Stimulated activated CD8-positive, alpha-beta memory T cell treated with anti-CD3 and anti-CD28 coated beads, Interleukin-12 subunit alpha, Interleukin-12 subunit beta, amount 100 ng/mL, for 4 hours (primary cell): Measurements from ENCODE around the gene PCGF3.
"Not testable (repeated sequence)": the region's sequence is repeated elsewhere in the genome, so short reads cannot be mapped to it uniquely, and the experiment has no call there.

Experiments
- DNase-seq: peaks from one replicate; pipeline ENCODE4 v3.0.0-alpha.2; 2020; ENCODE audit warnings: low read depth

The PCGF3 gene

GRCh38 chr4:668219-668618 lies 37.4 kb upstream of the PCGF3 start:
- not testable (repeated sequence) for DNase-seq

- not testable (repeated sequence) for DNase-seq
Observed at GRCh38 chr4:669806-670559, 35.6 kb upstream of the PCGF3 start.

- no peak for DNase-seq
Observed at GRCh38 chr4:671769-672168, 33.9 kb upstream of the PCGF3 start.

GRCh38 chr4:673349-674091 lies 32.1 kb upstream of the PCGF3 start:
- DNase-seq = no peak

GRCh38 chr4:674172-675035 lies 31.2 kb upstream of the PCGF3 start, which contains the start of the genes ATP5ME and MYL5:
Gene ATP5ME (minus strand): TSS chr4:674276. CDS start chr4:674247, 29 bp downstream.
Gene MYL5 (plus strand): TSS chr4:674542. CDS start chr4:678027, 3,485 bp downstream.
- peak; percentile 99 for DNase-seq

- DNase-seq = no peak
Observed at GRCh38 chr4:675036-675882, 30.4 kb upstream of the PCGF3 start.

- no peak for DNase-seq
Observed at GRCh38 chr4:675980-676870, 29.4 kb upstream of the PCGF3 start.

GRCh38 chr4:676871-677235 lies 28.8 kb upstream of the PCGF3 start:
- no peak for DNase-seq

GRCh38 chr4:677431-678293 lies 28.0 kb upstream of the PCGF3 start:
- no peak for DNase-seq

GRCh38 chr4:678331-679103 lies 27.1 kb upstream of the PCGF3 start:
- no peak for DNase-seq

- DNase-seq = no peak
Observed at GRCh38 chr4:679104-679481, 26.5 kb upstream of the PCGF3 start.

GRCh38 chr4:679629-680028 lies 26.0 kb upstream of the PCGF3 start:
- DNase-seq = no peak

GRCh38 chr4:680091-680490 lies 25.5 kb upstream of the PCGF3 start:
- no peak for DNase-seq

GRCh38 chr4:680551-680927 lies 25.1 kb upstream of the PCGF3 start:
- no peak for DNase-seq

- DNase-seq = peak; percentile 47
Observed at GRCh38 chr4:680928-681645, 24.5 kb upstream of the PCGF3 start.

- DNase-seq = no peak
Observed at GRCh38 chr4:681736-682451, 23.7 kb upstream of the PCGF3 start.

- no peak for DNase-seq
Observed at GRCh38 chr4:682490-683172, 23.0 kb upstream of the PCGF3 start.
